Right lobe of liver (tissue), 6 donors: ENCODE results near the gene DHH. TPM values are rescaled to one million over a fixed set of nuclear protein-coding genes. Genes with fewer than 3 reads are reported as not detected.

Source experiments
- ATAC-seq, 4 donors: fragments of 200-7000 bp; cut with Tn5 transposase; one replicate each; pipeline ENCODE4 v1.9.1; 2020; ENCODE audit warnings: mild to moderate bottlenecking in 4 of 4, moderate library complexity in 4 of 4
- DNase-seq, 3 donors: peaks; one replicate each; pipeline ENCODE4 v3.0.0-alpha.2; 2020
- H3K27ac ChIP-seq, 3 donors: fragments of 200-600 bp; one replicate each; pipeline ENCODE4 v1.8.0; 2022
- H3K27me3 ChIP-seq, 2 donors: fragments of 200-600 bp; one replicate each; pipeline ENCODE4 v1.8.0; 2022
- H3K36me3 ChIP-seq, 4 donors: fragments of 200-600 bp; sonication (generic) in 1 of 4; one replicate each; pipeline versions ENCODE4 v1.5.1 to v1.8.0; 2017 to 2022; ENCODE audit warnings: control low read depth in 1 of 4
- H3K4me1 ChIP-seq, 4 donors: fragments of 200-600 bp; sonication (generic) in 1 of 4; one replicate each; pipeline versions ENCODE4 v1.5.1 to v1.8.0; 2017 to 2022; ENCODE audit warnings: control low read depth in 1 of 4
- H3K4me3 ChIP-seq, 3 donors: fragments of 200-600 bp; one replicate each; pipeline ENCODE4 v1.8.0; 2022
- H3K9me3 ChIP-seq, 4 donors: fragments of 200-600 bp; sonication (generic) in 1 of 4; one replicate each; pipeline versions ENCODE4 v1.5.1 to v1.8.0; 2017 to 2022; ENCODE audit warnings: control low read depth in 1 of 4
- CTCF ChIP-seq, 4 donors: fragments of 200-600 bp in 3 of 4; fragments of 450-650 bp in 1 of 4; IDR thresholded peaks; one replicate each; pipeline versions ENCODE4 v1.5.1 to v1.8.0; 2016 to 2022; ENCODE audit warnings: antibody characterized with exemption in 4 of 4, mild to moderate bottlenecking in 2 of 4
- POLR2A ChIP-seq: fragments of 450-650 bp; IDR thresholded peaks from one replicate; pipeline ENCODE4 v1.6.1; 2017; ENCODE audit warnings: antibody characterized with exemption, mild to moderate bottlenecking
- WGBS: methylation state at CpG from one replicate; pipeline ENCODE4 v1.1.6; 2018; ENCODE audit warnings: low coverage, low lambda C conversion rate; ENCODE audit not compliant: insufficient coverage; ENCODE audit errors: missing lambda C conversion rate; 5-methylcytosine and 5-hydroxymethylcytosine counted together
- intact Hi-C, 2 donors: fragments of 100-400 bp; cut with DNase I; formaldehyde crosslinking; loops; one replicate each; pipeline versions ENCODE4 v1.11.2 to v1.14.1; 2022
- total RNA-seq, 6 experiments: library from RNA; depleted of rRNA in 2 of 6; stranded (reverse); fragments of >200 nt in 2 of 6; fragmentation: NEBNext Ultra II Directional in 3 of 6; extraction: Animal tissue kit (Norgen Biotek cat#: 25700) in 3 of 6; gene quantifications; one replicate each; pipeline versions ENCODE4 v1.1.0 to v1.2.4, GENCODE V29; 2016 to 2023
- donor health status: DM: no; HTN: yes; CAD: no.
- donor health status: DM: no; HTN: no; CAD: no.
- donor health status: DM: no; HTN: no; CAD: no.
- donor health status: DM: no; HTN: yes; CAD: no.
- donor health status: DM: no; HTN: yes; CAD: no.

Gene DHH
- total RNA-seq, 6 experiments from 2014 or later = 0.04 to 0.13 (median 0.07) TPM; not detected in 3

GRCh38 chr12:49059299-49060171, 35.1 kb downstream of the DHH start:
- Histone ChIP-seq H3K4me1 (peaks cover 0 to 54% (median 16%) of the 10 kb centered on the region in 4 donors), H3K27me3 (no peaks in the 10 kb centered on the region), H3K36me3 (peaks cover 0 to 5% (median 2%) of the 10 kb centered on the region in 4 donors), H3K9me3 (no peaks in the 10 kb centered on the region), H3K27ac (peak overlapping the region; percentile 90 to 98 (median 97)), H3K4me3 (peak overlapping the region; percentile 94 to 99 (median 95))
- intact Hi-C loops = loop anchor here in 1 of 2 donors (10.0 kb wide), 1 partner anchor 65 kb away; no protein-coding TSS in a partner anchor
- TF ChIP-seq POLR2A (no peak), CTCF (IDR thresholded peaks at IDR 0.05) (no peak)
- ATAC-seq (peak in 2 of 4 donors; percentile 10 to 15), DNase-seq (peak in 2 of 3 donors; percentile 72 to 75)
- 0% methylated on average over 17 of the region's 70 CpGs for WGBS

- intact Hi-C loops = no loop called here
- H3K27me3 ChIP-seq = no peaks in the 10 kb centered on the region
- peaks cover 0 to 11% (median 2%) of the 10 kb centered on the region in 4 donors for H3K36me3 ChIP-seq
- peaks cover 0 to 48% (median 14%) of the 10 kb centered on the region in 4 donors for H3K4me1 ChIP-seq
- peak overlapping the region; percentile 90 to 98 (median 97) for H3K27ac ChIP-seq
- H3K4me3 ChIP-seq = peak overlapping the region; percentile 94 to 99 (median 95)
- ATAC-seq = no peak
- 0% methylated on average over 1 of the region's 1 CpG for WGBS
- H3K9me3 ChIP-seq = no peaks in the 10 kb centered on the region
- DNase-seq = no peak
- TF ChIP-seq POLR2A (no peak), CTCF (IDR thresholded peaks at IDR 0.05) (no peak)
These were observed 35.6 kb downstream of the DHH start for GRCh38 chr12:49059045-49059298.

- intact Hi-C loops = no loop called here
- TF ChIP-seq POLR2A = no peak
- no peak for TF ChIP-seq CTCF (IDR thresholded peaks at IDR 0.05)
- H3K36me3 ChIP-seq = peaks cover 0 to 16% (median 6%) of the 10 kb centered on the region in 4 donors
These were observed 36.1 kb downstream of the DHH start for GRCh38 chr12:49058366-49059044.

GRCh38 chr12:49057888-49058287, 36.7 kb downstream of the DHH start:
- Histone ChIP-seq H3K4me3 (peak overlapping the region; percentile 94 to 99 (median 95)), H3K9me3 (no peaks in the 10 kb centered on the region), H3K27ac (peak overlapping the region in 1 of 3 donors; percentile 47), H3K36me3 (peaks cover 0 to 22% (median 10%) of the 10 kb centered on the region in 4 donors), H3K27me3 (no peaks in the 10 kb centered on the region), H3K4me1 (peaks cover 0 to 48% (median 14%) of the 10 kb centered on the region in 4 donors)
- 7% methylated on average over 3 of the region's 4 CpGs for WGBS
- ATAC-seq = no peak
- intact Hi-C loops = no loop called here
- peak in 1 of 3 donors; percentile 49 for DNase-seq
- TF ChIP-seq CTCF (IDR thresholded peaks at IDR 0.05) = no peak
- TF ChIP-seq POLR2A = no peak

More at GRCh38 chr12:49058366-49059044, 36.1 kb downstream of the DHH start:
- DNase-seq = no peak
- 0% methylated on average over 2 of the region's 5 CpGs for WGBS
- H3K4me3 ChIP-seq = peak overlapping the region; percentile 94 to 99 (median 95)
- no peak for ATAC-seq
- H3K27ac ChIP-seq = peak overlapping the region in 2 of 3 donors; percentile 97 to 98
- H3K4me1 ChIP-seq = peaks cover 0 to 48% (median 14%) of the 10 kb centered on the region in 4 donors
- no peaks in the 10 kb centered on the region for H3K27me3 ChIP-seq
- no peaks in the 10 kb centered on the region for H3K9me3 ChIP-seq
